HG03159 (cell line): ENCODE results near the gene ERV3-1.
"Not testable (repeated sequence)": the region's sequence is repeated elsewhere in the genome, so short reads cannot be mapped to it uniquely, and the experiment has no call there.

Experiments
- ATAC-seq: cut with Tn5 transposase; IDR thresholded peaks from one replicate; pipeline ENCODE4 v1.9.1; 2021; ENCODE audit warnings: mild to moderate bottlenecking, moderate library complexity; ENCODE audit not compliant: unreplicated experiment

ERV3-1 gene

GRCh38 chr7:65002972-65003585, 3.4 kb downstream of the ERV3-1 start:
- ATAC-seq, result no peak

GRCh38 chr7:65001291-65001814, 5.1 kb downstream of the ERV3-1 start:
- no peak for ATAC-seq

GRCh38 chr7:64999165-65000004, 7.1 kb downstream of the ERV3-1 start:
- peak; percentile 77 for ATAC-seq

GRCh38 chr7:64998865-64999164, 7.7 kb downstream of the ERV3-1 start:
- no peak for ATAC-seq

- ATAC-seq, result no peak
Measured at GRCh38 chr7:64997927-64998391, 8.5 kb downstream of the ERV3-1 start.

GRCh38 chr7:64997164-64997908, 9.2 kb downstream of the ERV3-1 start:
- no peak for ATAC-seq

GRCh38 chr7:64996305-64996704, 10.2 kb downstream of the ERV3-1 start:
- ATAC-seq, result no peak

GRCh38 chr7:64993901-64994300, 12.6 kb downstream of the ERV3-1 start:
- ATAC-seq, result no peak

GRCh38 chr7:64992971-64993370, 13.5 kb downstream of the ERV3-1 start:
- no peak for ATAC-seq

- no peak for ATAC-seq
Measured at GRCh38 chr7:64990936-64991335, 15.6 kb downstream of the ERV3-1 start, which contains the start of gene ZNF117. TSS of gene ZNF117 (minus strand) at chr7:64991036.

GRCh38 chr7:64990216-64990615, 16.3 kb downstream of the ERV3-1 start:
- no peak for ATAC-seq

GRCh38 chr7:64978497-64979203, 27.8 kb downstream of the ERV3-1 start:
- ATAC-seq, result no peak

GRCh38 chr7:64965594-64965993, 40.9 kb downstream of the ERV3-1 start:
- ATAC-seq, result no peak

GRCh38 chr7:64959072-64959747, 47.3 kb downstream of the ERV3-1 start:
- ATAC-seq, result no peak

GRCh38 chr7:64951250-64951848, 55.1 kb downstream of the ERV3-1 start:
- ATAC-seq, result no peak

GRCh38 chr7:64950673-64951072, 55.8 kb downstream of the ERV3-1 start:
- ATAC-seq, result not testable (repeated sequence)

- ATAC-seq, result not testable (repeated sequence)
Measured at GRCh38 chr7:64948774-64949173, 57.7 kb downstream of the ERV3-1 start.

- no peak for ATAC-seq
Measured at GRCh38 chr7:64947252-64948000, 59.1 kb downstream of the ERV3-1 start.

- no peak for ATAC-seq
Measured at GRCh38 chr7:64946772-64947171, 59.7 kb downstream of the ERV3-1 start.
